ENCODE data around the gene KDR.

GRCh38 chr4:55078987-55079386 lies 46.4 kb downstream of the KDR start:
- TF ChIP-seq BHLHE40 (IDR thresholded peaks at IDR 0.05; ENCODE audit: borderline replicate concordance) (no peak), FOXM1 (IDR thresholded peaks at IDR 0.05; ENCODE audit: borderline replicate concordance) (no peak), TARDBP (IDR thresholded peaks at IDR 0.05) (no peak), HDGF (IDR thresholded peaks at IDR 0.05; ENCODE audit: borderline replicate concordance) (no peak), FOXA1 (IDR thresholded peaks at IDR 0.05) (no peak), SUZ12 (IDR thresholded peaks at IDR 0.05) (no peak), NFRKB (IDR thresholded peaks at IDR 0.05) (no peak), ARNT (IDR thresholded peaks at IDR 0.05) (no peak)

All from HEK293T (cell line).